ENCODE measurements around the gene IL4. TPM values are rescaled to one million over a fixed set of nuclear protein-coding genes. Genes with fewer than 3 reads are reported as not detected.
A peak's percentile ranks its signal among the peaks of the same experiment; 100 is the strongest.
"Not testable (repeated sequence)": the region's sequence is repeated elsewhere in the genome, so short reads cannot be mapped to it uniquely, and the experiment has no call there.

IL4 gene
- total RNA-seq, 2 experiments from 2014 or later, result 0.32 to 0.77 TPM

DNA sequence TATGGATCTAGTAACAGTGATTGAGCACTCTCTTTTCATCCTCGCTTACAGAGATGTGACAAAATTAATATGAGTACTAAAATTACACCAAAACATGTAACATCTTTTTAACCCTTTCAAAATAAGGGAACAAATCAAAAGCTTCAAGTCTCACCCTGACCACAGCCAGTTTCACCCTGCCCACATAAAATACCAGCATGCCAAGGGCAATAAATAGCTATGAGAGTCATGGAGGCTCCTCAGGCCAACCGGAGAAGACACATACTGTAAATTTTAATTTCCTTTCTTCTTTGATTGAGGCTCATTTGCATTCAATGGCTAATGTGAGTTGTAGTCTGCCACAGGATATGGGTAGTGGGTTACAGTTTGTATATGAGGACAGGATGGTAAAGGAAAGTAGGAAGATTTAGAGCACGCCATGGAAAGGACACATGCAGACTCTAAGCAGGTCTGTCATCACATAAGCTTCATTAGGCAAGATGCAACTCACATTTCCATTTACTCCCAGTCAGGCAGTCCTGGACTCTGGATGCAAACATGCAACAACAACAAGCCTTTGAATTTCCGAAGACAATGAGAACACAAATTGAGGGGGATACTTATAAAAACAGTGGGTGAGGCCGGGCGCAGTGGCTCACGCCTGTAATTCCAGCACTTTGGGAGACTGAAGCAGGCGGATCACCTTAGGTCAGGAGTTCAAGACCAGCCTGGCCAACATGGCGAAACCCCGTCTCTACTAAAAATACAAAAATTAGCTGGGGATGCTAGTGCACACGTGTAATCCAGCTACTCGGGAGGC lies 11.3 kb downstream of the IL4 start:
- intact Hi-C loops (cut with DNase I, micrococcal nuclease), result no loop called here
- peaks cover 33% of the 10 kb centered on the region for H3K4me1 Mint-ChIP-seq
- no peak overlapping the region for H3K27ac Mint-ChIP-seq
- ATAC-seq (no peak), DNase-seq (peak; percentile 59)
- peaks cover 2% of the 10 kb centered on the region for H3K36me3 Mint-ChIP-seq (ENCODE audit: low read depth)
- POLR2A ChIA-PET, result no interaction called here
- CTCF ChIA-PET, result interaction anchor here (0.8 kb wide), 1 partner anchor 32 kb away, joined by 3 read pairs; no protein-coding TSS in a partner anchor
- H3K9me3 Mint-ChIP-seq (ENCODE audit: low read depth), result no peaks in the 10 kb centered on the region
- no peaks in the 10 kb centered on the region for H3K27me3 Mint-ChIP-seq
- H3K4me3 Mint-ChIP-seq, result no peak overlapping the region

DNA sequence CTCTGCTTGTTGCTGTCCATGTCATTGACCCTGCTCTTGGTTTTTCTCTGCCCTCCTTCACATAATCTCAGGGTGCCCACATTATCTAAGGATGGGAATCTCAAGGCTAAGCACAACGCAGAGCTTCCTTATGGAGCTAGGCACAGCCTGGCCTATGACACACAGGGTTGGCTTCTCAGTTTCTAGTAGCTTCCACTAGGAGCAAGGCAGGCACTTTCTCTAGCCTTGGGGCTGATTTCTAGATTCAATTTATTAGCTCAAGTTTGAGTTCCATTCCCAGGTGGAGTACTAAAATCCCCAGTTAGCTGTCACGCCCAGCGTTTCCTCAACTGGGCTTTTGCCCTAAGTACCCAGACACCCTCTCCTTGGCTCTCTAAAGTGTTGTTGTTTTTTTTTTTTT lies 12.4 kb downstream of the IL4 start:
- H3K27ac Mint-ChIP-seq, result no peak overlapping the region
- peaks cover 33% of the 10 kb centered on the region for H3K4me1 Mint-ChIP-seq
- no peak for ATAC-seq
- CTCF ChIA-PET, result no interaction called here
- no peak overlapping the region for H3K4me3 Mint-ChIP-seq
- no peaks in the 10 kb centered on the region for H3K27me3 Mint-ChIP-seq
- no peak for DNase-seq
- peaks cover 2% of the 10 kb centered on the region for H3K36me3 Mint-ChIP-seq (ENCODE audit: low read depth)
- intact Hi-C loops (cut with DNase I, micrococcal nuclease), result no loop called here
- no peaks in the 10 kb centered on the region for H3K9me3 Mint-ChIP-seq (ENCODE audit: low read depth)
- POLR2A ChIA-PET, result interaction anchor here (0.6 kb wide), 1 partner anchor 132 kb away, joined by 4 read pairs; no protein-coding TSS in a partner anchor

DNA sequence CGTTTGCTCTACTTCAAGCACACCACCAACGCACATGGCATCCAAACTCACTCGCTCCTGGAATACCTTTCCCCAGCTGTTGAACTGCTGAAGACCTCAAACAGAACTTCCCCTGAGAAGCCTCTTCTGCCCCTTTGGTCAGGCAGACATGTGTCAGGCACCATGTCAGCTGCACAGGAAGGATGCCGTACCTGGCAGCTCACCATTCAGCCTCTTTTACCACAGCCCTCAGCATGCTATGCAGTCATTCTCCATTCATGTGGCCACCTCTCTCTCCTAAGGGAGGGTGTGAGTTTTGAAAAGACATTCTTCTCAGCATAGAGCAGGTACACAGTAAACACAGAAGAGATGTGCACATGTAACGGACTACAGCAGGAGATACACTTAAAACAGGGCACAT lies 14.2 kb downstream of the IL4 start:
- intact Hi-C loops (cut with DNase I, micrococcal nuclease), result loop anchor here (1.0 kb wide), 1 partner anchor 47 kb away; no protein-coding TSS in a partner anchor
- Mint-ChIP-seq H3K4me3 (no peak overlapping the region), H3K27ac (peak overlapping the region; percentile 74), H3K36me3 (ENCODE audit: low read depth) (peaks cover 4% of the 10 kb centered on the region), H3K9me3 (ENCODE audit: low read depth) (no peaks in the 10 kb centered on the region), H3K4me1 (peaks cover 37% of the 10 kb centered on the region), H3K27me3 (no peaks in the 10 kb centered on the region)
- POLR2A ChIA-PET, result interaction anchor here (0.6 kb wide), 3 partner anchors 10 to 277 kb away, joined by 3 to 7 read pairs (median 4); no protein-coding TSS in a partner anchor
- peak; percentile 59 for DNase-seq
- CTCF ChIA-PET, result interaction anchor here (1.0 to 1.8 kb wide), 2 partner anchors 50 to 187 kb away, joined by 3 to 9 read pairs; no protein-coding TSS in a partner anchor
- peak; percentile 74 for ATAC-seq

DNA sequence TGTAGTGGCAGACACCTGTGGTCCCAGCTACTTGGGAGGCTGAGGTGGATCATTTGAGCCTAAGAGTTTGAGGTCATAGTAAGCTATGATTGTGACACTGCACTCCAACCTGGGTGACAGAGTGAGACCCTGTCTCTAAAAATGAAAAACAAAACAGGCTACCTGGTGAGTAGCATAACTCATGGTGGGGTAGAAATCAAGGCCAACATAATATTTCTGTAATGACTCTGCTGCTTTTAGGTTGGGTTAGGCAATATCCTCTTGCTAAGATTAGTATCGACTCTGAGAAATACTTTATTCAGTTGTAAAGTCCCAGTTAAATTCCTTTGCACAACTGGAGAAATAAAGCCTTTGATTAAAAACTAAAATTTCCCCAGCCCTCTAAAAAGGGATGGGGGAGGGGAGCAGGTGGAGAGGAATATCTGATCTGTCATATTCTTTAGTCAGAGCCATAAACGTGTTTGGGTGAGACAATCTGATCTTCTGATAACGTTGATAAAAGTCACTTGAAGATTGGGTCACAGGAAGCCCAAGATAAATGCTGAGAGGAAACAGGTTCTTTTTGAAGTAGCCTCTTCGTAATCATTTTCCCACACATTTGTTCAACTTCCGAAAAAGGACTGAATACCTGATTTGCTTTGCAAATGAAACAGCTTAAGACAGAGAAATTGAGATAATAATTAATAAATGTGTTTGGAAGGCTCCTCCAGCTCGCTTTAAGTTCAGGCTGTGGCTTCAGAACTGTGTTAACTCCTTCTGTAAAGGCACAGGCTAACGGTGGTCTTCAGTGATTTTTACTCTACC lies 14.9 kb downstream of the IL4 start:
- no peaks in the 10 kb centered on the region for H3K9me3 Mint-ChIP-seq (ENCODE audit: low read depth)
- ChIA-PET CTCF (interaction anchor here (1.0 to 2.2 kb wide), 8 partner anchors 13 to 225 kb away, joined by 3 to 9 read pairs (median 4); no protein-coding TSS in a partner anchor), POLR2A (interaction anchor here (0.5 to 0.7 kb wide), 3 partner anchors 20 to 333 kb away, joined by 3 to 6 read pairs (median 4); no protein-coding TSS in a partner anchor)
- no peaks in the 10 kb centered on the region for H3K27me3 Mint-ChIP-seq
- ATAC-seq (peak; percentile 77), DNase-seq (peak; percentile 51)
- H3K4me1 Mint-ChIP-seq, result peaks cover 37% of the 10 kb centered on the region
- H3K27ac Mint-ChIP-seq, result peak overlapping the region; percentile 76
- H3K4me3 Mint-ChIP-seq, result no peak overlapping the region
- intact Hi-C loops (cut with DNase I, micrococcal nuclease), result loop anchor here (1.0 kb wide), 1 partner anchor 47 kb away; no protein-coding TSS in a partner anchor
- peaks cover 4% of the 10 kb centered on the region for H3K36me3 Mint-ChIP-seq (ENCODE audit: low read depth)

DNA sequence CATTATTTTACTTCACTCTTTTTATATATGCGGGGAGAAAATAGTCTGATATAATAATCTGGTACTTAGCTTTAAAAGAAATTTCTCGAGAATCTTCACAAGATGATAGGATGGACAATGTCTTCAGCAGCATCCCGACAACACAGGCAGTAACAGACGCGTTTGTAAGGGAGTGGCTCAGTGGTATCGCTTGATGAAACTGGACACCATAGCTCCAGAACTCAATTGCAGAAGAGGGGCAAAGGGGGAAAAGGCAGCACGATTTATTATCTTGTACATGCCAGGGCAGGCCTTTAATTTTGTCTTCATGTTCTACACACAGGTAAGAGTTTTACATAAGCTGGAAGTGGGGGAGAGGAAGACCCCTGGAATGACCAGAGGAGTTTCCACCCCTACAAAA lies 15.7 kb downstream of the IL4 start:
- no peaks in the 10 kb centered on the region for H3K9me3 Mint-ChIP-seq (ENCODE audit: low read depth)
- intact Hi-C loops (cut with DNase I, micrococcal nuclease), result no loop called here
- no peaks in the 10 kb centered on the region for H3K27me3 Mint-ChIP-seq
- ChIA-PET CTCF (interaction anchor here (1.0 to 2.2 kb wide), 8 partner anchors 13 to 226 kb away, joined by 3 to 6 read pairs (median 3); no protein-coding TSS in a partner anchor), POLR2A (interaction anchor here (0.7 kb wide), 1 partner anchor 20 kb away, joined by 3 read pairs; no protein-coding TSS in a partner anchor)
- no peak for ATAC-seq
- peaks cover 4% of the 10 kb centered on the region for H3K36me3 Mint-ChIP-seq (ENCODE audit: low read depth)
- H3K4me1 Mint-ChIP-seq, result peaks cover 33% of the 10 kb centered on the region
- no peak overlapping the region for H3K27ac Mint-ChIP-seq
- no peak overlapping the region for H3K4me3 Mint-ChIP-seq
- DNase-seq, result no peak

DNA sequence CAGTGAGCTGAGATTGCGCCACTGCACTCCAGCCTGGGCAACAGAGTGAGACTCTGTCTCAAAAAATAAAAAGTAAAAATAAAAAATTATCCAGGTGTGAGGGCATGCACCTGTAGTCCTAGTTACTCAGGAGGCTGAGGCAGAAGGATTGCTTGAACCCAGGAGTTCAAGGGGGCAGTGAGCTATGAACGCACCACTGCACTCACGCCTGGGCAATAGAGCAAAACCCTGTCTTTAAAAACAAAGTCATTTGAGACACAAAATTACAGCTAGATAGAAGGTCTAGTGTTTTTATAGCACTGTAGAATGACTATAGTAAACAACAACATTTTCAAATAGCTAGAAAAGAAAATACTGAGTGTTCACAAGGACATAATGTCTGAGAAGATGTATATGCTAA lies 16.4 kb downstream of the IL4 start:
- CTCF ChIA-PET, result interaction anchor here (0.6 to 2.2 kb wide), 8 partner anchors 12 to 163 kb away, joined by 3 to 6 read pairs (median 3); no protein-coding TSS in a partner anchor
- no peak overlapping the region for H3K4me3 Mint-ChIP-seq
- H3K27me3 Mint-ChIP-seq, result no peaks in the 10 kb centered on the region
- intact Hi-C loops (cut with DNase I, micrococcal nuclease), result no loop called here
- H3K9me3 Mint-ChIP-seq (ENCODE audit: low read depth), result no peaks in the 10 kb centered on the region
- no peak overlapping the region for H3K27ac Mint-ChIP-seq
- no peak for DNase-seq
- peaks cover 4% of the 10 kb centered on the region for H3K36me3 Mint-ChIP-seq (ENCODE audit: low read depth)
- peaks cover 27% of the 10 kb centered on the region for H3K4me1 Mint-ChIP-seq
- ATAC-seq, result no peak
- POLR2A ChIA-PET, result no interaction called here

DNA sequence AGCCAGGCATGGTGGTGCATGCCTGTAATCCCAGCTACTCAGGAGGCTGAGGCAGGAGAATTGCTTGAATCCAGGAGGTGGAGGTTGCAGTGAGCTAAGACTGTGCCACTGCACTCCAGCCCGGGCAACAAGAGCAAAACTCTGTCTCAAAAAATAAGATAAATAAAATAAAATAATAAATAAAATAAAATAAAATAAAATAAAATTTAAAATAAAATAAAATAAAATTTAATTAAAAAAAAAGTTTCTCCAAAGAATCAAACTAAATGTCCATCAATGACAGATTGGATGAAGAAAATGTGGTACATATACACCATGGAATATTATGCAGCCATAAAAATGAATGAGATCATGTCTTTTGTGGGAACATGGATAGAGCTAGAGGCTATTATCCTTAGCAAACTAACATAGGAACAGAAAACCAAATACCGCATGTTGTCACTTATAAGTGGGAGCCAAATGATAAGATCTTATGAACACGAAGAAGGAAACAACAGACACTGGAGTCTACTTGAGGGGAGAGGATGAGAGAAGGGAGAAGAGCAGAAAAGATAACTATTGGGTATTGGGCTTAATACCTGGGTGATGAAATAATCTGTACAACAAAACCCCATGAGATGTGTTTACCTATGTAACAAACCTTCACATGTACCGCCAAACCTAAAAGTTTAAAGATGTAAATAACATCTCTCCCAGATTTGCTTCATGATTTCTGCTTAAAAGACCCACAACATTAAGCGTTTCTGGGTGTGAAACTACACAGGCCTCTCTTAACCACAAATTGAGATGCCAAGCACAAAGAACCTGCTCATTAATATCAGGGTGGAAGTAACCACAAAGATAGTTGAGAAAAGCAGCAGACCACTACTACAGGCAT lies 18.2 kb downstream of the IL4 start:
- H3K27me3 Mint-ChIP-seq; H3K36me3 Mint-ChIP-seq (ENCODE audit: low read depth); POLR2A ChIA-PET; H3K27ac Mint-ChIP-seq; DNase-seq; ATAC-seq; intact Hi-C loops (cut with DNase I, micrococcal nuclease); H3K4me3 Mint-ChIP-seq; H3K9me3 Mint-ChIP-seq (ENCODE audit: low read depth): not testable (repeated sequence)
- peaks cover 22% of the 10 kb centered on the region for H3K4me1 Mint-ChIP-seq
- CTCF ChIA-PET, result interaction anchor here (1.6 kb wide), 1 partner anchor 25 kb away, joined by 5 read pairs; no protein-coding TSS in a partner anchor

DNA sequence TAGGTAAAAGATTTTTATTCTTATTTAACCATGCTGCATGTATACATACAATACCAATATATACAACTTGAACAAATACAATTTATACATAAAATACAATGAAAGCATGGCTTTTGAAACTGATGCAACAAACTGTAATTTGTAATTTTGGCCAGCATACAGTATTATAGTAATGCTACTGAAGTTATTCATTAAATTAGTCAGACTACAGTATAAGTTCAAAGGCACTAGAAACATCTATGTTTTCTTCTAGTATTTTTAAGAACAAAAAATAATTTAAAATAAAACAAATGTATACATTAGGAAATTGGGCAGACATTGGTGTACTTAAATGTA lies 18.8 kb downstream of the IL4 start:
- ChIA-PET CTCF (interaction anchor here (1.6 kb wide), 1 partner anchor 24 kb away, joined by 5 read pairs; no protein-coding TSS in a partner anchor), POLR2A (no interaction called here)
- no peak overlapping the region for H3K4me3 Mint-ChIP-seq
- intact Hi-C loops (cut with DNase I, micrococcal nuclease), result no loop called here
- no peaks in the 10 kb centered on the region for H3K9me3 Mint-ChIP-seq (ENCODE audit: low read depth)
- H3K36me3 Mint-ChIP-seq (ENCODE audit: low read depth), result peaks cover 6% of the 10 kb centered on the region
- no peaks in the 10 kb centered on the region for H3K27me3 Mint-ChIP-seq
- H3K4me1 Mint-ChIP-seq, result peaks cover 21% of the 10 kb centered on the region
- ATAC-seq (no peak), DNase-seq (no peak)
- H3K27ac Mint-ChIP-seq, result no peak overlapping the region

DNA sequence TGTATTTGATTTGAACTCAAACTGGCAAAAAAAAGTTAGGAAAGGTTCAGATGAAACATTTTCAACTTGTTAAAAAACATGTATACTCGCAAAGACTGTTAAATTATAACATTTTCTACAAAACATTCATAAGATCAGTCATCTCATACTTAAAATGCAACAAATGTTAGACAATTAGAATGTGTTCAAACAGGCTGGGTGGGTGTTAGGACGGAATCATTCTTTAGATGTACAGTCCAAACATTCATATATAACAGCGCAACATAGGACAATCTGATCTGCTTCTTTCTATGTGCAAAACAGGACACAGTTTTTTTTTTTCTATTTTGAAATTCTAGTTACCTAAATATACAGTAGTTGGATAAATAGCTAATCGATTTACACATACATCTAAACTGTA lies 22.2 kb downstream of the IL4 start:
- Mint-ChIP-seq H3K4me1 (peaks cover 3% of the 10 kb centered on the region), H3K4me3 (no peak overlapping the region), H3K9me3 (ENCODE audit: low read depth) (no peaks in the 10 kb centered on the region), H3K27me3 (no peaks in the 10 kb centered on the region), H3K27ac (no peak overlapping the region), H3K36me3 (ENCODE audit: low read depth) (peaks cover 21% of the 10 kb centered on the region)
- ChIA-PET CTCF (interaction anchor here (0.7 kb wide), 1 partner anchor 10 kb away, joined by 3 read pairs; no protein-coding TSS in a partner anchor), POLR2A (no interaction called here)
- DNase-seq, result no peak
- ATAC-seq, result no peak
- intact Hi-C loops (cut with DNase I, micrococcal nuclease), result no loop called here

DNA sequence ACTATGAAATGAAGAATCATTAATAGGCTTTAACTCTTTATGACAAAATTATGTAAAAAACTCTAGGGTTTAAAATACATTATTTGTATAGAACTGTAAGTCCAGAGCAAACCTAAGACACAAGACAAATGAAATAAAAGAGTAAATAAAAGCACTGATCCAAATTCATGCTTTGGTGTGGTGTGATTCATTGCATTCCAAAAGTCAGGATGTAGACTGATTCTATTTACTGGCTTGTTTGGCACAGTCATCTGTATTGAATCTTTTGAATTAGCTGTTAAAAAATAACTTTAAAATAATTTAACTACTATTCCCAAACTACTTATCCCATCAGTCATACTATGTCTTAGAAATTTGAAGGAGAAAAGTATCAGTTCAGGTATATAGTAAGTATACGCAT lies 31.1 kb downstream of the IL4 start:
- CTCF ChIA-PET, result interaction anchor here (1.0 to 1.6 kb wide), 5 partner anchors 10 to 121 kb away, joined by 3 to 4 read pairs (median 3); no protein-coding TSS in a partner anchor
- H3K9me3 Mint-ChIP-seq (ENCODE audit: low read depth), result no peaks in the 10 kb centered on the region
- ATAC-seq (no peak), DNase-seq (no peak)
- intact Hi-C loops (cut with DNase I, micrococcal nuclease), result no loop called here
- H3K4me3 Mint-ChIP-seq, result no peak overlapping the region
- H3K27me3 Mint-ChIP-seq, result no peaks in the 10 kb centered on the region
- no peak overlapping the region for H3K27ac Mint-ChIP-seq
- no peaks in the 10 kb centered on the region for H3K4me1 Mint-ChIP-seq
- POLR2A ChIA-PET, result no interaction called here
- peaks cover 19% of the 10 kb centered on the region for H3K36me3 Mint-ChIP-seq (ENCODE audit: low read depth)

Measured in activated CD4-positive, alpha-beta T cell treated with anti-CD3 and anti-CD28 coated beads for 36 hours (primary cell).